SIG-M5 treated with dmso at 0.1 percent for 504 hours (cell line): ENCODE data around the gene PLEKHM3.

Experiments
- DNase-seq: peaks from one replicate; lab custom pipeline; 2025; ENCODE audit not compliant: unreplicated experiment; lab: John Stamatoyannopoulos, UW

Gene PLEKHM3

DNA sequence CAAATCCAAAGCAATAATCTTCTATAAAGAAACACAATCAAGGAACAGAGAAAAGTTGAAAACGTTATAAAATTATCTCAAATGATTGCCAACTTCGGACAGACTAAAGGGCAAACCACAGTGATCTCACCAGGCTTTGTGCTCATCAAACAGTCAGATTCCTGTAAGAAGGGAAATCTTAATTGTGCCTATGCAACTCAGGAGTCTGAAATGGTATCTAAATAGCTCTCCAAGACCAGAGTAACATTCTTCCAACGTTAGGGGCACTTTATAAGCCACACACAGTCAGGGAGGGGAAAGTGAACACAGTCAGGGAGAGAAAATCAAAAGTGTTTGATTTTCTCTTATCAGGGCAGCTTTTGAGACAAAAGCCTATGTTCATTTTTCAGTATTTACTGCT is 29.4 kb downstream of the PLEKHM3 start:
- DNase-seq, result no peak

- peak; percentile 8 for DNase-seq
Measured at GRCh38 chr2:207993151-207993763, 32.1 kb downstream of the PLEKHM3 start.

GRCh38 chr2:207991944-207992343 is 33.4 kb downstream of the PLEKHM3 start:
- DNase-seq, result no peak

DNA sequence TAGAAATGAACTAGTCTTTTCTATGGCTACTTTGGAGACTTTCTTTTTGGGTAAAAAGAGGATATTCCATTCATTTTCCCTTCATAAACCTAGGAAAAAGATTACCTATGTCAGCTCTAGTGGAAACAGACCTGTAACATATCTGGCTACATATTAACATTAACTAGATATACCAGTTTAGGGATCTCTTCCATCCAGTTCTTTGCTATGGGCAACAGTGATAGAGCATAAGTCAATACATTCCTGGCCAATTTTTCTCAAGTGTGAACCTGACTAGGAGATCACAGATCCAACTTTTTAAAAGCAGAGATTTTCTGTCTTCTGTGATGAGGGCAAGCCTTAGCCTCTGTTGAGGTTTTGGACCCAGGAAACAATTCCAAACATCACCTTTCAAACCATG is 34.5 kb downstream of the PLEKHM3 start:
- DNase-seq, result no peak

DNA sequence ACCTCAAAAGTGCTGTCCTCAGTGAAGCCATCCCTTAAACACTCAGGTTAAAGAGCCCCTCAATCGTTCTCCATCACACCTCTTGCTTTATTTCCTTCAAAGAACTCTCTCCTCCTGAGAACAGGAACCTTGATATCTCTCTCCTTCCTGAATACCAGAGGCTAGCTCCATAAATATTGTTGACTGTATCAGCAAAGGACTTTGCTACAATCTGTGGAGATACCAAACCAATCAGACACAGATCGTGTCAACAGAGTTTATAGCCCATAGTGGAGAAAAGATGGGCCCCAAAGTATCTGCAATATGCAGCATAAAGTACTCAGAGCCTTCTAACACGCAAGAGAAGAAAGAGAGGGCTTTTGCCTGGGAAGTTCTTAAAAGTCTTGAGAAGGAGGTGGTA is 36.4 kb downstream of the PLEKHM3 start:
- DNase-seq, result no peak

- no peak for DNase-seq
Measured at GRCh38 chr2:207987025-207987716, 38.2 kb downstream of the PLEKHM3 start.

GRCh38 chr2:207984765-207985480 is 40.4 kb downstream of the PLEKHM3 start:
- DNase-seq, result no peak

DNA sequence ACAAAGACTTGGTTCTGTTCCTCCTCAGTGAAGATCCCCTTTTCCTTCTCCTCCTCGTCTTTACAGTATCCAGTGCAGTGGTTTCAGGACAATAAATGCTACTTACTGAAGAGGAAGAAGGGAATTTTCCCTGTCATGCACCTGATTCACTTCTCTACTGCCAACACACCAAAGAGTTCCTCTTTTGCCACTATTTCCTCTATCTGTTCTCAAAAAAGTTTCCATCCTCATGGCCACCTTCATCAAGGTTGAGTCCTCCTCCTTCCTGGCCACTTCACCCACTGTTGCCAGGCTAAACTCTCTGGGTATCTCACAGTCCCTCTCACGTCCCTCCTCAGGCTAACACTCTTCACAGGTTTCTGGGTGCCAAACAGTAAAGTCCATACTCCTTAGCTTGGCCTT is 41.7 kb downstream of the PLEKHM3 start:
- peak; percentile 43 for DNase-seq

GRCh38 chr2:207978177-207978948 is 47.0 kb downstream of the PLEKHM3 start:
- no peak for DNase-seq

DNA sequence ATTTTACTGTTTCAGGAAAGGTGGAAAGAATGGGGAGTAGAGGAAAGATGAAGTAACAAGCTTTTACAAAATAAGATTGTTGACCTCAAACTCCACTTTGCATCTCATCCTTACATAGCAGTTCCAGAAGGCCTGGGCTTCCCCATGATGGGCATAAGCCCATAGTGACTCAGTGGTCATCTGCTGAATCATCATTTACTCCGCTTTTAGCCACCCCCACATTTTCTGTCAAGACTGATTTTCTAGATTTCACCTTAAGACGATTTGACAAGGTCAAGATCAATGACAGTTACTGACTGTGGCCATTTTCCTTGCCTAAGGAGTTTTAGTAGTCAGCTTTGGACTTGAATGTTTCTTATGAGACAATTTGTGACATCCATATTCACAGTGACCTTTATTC is 49.4 kb downstream of the PLEKHM3 start:
- DNase-seq, result no peak

GRCh38 chr2:207974216-207974605 is 51.1 kb downstream of the PLEKHM3 start:
- peak; percentile 75 for DNase-seq

DNA sequence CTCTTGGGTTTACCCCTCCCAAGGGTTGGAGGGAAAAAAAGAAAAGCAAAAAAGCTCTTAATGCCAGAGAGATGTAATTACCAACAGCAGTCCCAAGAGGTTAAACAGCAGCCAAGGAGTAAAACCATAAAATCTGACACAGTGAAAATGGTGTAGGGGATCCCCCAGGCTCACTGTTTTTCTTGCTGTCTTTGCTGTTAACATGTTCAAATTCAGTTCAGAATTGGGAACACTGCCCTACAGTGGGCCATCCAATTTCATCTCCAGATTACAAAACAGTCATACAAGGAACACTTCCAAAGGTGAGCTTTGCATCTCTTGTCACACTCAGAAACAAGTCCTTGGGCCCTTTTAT is 54.5 kb downstream of the PLEKHM3 start:
- DNase-seq, result no peak

GRCh38 chr2:207970147-207970825 is 55.0 kb downstream of the PLEKHM3 start:
- DNase-seq, result no peak

- DNase-seq, result no peak
Measured at GRCh38 chr2:207969249-207969648, 56.1 kb downstream of the PLEKHM3 start.

DNA sequence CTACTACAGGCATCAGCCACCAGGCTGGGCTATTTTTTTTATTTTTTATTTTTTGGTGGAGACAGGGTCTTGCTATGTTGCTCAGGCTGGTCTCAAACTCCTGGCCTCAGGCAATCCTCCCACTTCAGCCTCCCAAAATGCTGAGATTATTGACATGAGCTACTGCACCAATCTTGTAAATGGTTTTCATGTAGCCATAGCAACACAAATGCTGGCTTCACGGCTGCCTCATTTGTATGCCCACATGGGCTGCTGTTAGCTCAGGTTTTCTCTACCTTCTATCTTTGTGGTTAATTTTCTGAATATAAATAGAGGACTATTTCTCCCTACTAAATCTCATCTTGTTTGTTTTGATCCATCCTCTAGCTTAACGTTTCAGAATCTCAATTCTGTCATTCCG is 58.2 kb downstream of the PLEKHM3 start:
- DNase-seq, result no peak

DNA sequence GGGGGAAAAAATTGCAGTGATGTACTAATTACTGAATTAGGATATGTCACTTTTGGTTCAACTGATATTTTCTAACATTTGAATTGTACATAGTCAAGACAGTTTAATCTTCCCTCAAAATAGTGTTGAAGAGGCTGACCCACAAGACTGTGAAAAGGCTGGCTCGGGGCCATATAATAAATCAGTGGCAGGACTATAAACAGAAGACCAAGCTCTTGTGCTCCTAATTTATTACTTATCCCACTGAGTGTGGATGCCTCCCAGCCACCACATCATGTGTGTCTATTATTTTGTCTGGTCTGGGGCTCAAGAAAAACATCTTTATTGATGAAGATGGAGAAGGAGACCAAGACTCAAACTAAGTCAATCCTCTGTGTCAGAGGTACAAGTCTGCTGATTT is 64.4 kb downstream of the PLEKHM3 start:
- DNase-seq, result no peak

DNA sequence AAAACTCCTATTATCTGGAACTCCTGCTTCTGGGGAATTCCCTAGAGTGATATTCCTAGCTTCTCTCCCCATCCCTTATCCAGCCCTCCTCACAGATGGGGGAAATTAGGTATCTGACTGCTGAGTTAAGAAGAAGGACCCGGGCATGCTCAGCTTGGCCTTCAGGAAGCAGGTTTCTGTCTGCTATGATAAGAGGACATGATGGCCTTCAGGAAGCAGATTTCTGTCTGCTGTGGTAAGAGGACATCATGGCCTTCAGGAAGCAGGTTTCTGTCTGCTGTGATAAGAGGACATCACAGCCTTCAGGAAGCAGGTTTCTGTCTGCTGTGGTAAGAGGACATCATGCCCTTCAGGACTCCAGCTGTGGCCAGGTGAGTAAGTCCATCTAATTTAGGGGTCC is 65.2 kb downstream of the PLEKHM3 start:
- no peak for DNase-seq

GRCh38 chr2:207956771-207957170 is 68.6 kb downstream of the PLEKHM3 start:
- DNase-seq, result no peak

GRCh38 chr2:207955456-207955855 is 69.9 kb downstream of the PLEKHM3 start:
- DNase-seq, result no peak

DNA sequence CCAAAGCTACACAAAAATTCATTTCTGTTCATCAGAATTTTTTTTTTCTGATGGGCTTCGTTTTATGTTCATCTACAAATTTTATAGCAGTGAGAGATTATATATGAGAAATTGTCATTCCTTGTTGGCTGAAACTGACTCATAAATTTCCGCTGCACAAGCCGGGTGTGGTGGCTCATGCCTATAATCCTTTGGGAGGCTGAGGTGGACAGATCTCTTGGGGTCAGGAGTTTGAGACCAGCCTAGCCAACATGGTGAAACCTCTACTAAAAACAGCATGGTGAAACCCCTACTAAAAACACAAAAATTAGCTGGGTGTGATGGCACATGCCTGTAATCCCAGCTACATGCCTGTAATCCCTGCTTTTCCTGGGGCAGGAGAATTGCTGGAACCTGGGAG is 72.0 kb downstream of the PLEKHM3 start:
- no peak for DNase-seq
